HG03280 (cell line): ENCODE data around the gene S1PR4.
"Not testable (repeated sequence)": the region's sequence is repeated elsewhere in the genome, so short reads cannot be mapped to it uniquely, and the experiment has no call there.

Experiments
- ATAC-seq: cut with Tn5 transposase; IDR thresholded peaks from one replicate; pipeline ENCODE4 v1.9.1; 2021; ENCODE audit warnings: mild to moderate bottlenecking, moderate library complexity; ENCODE audit not compliant: unreplicated experiment

Gene S1PR4

GRCh38 chr19:3192684-3193083 lies 14.1 kb downstream of the S1PR4 start:
- ATAC-seq, result no peak

- no peak for ATAC-seq
Observed at GRCh38 chr19:3193256-3194105, 14.9 kb downstream of the S1PR4 start.

GRCh38 chr19:3194106-3195087 lies 15.8 kb downstream of the S1PR4 start:
- no peak for ATAC-seq

- no peak for ATAC-seq
Observed at GRCh38 chr19:3196064-3196932, 17.7 kb downstream of the S1PR4 start.

- no peak for ATAC-seq
Observed at GRCh38 chr19:3196933-3197205, 18.3 kb downstream of the S1PR4 start.

GRCh38 chr19:3198901-3199700 lies 20.5 kb downstream of the S1PR4 start:
- ATAC-seq, result no peak

- no peak for ATAC-seq
Observed at GRCh38 chr19:3201072-3201700, 22.6 kb downstream of the S1PR4 start.

GRCh38 chr19:3201911-3202310 lies 23.3 kb downstream of the S1PR4 start:
- no peak for ATAC-seq

GRCh38 chr19:3202346-3202745 lies 23.8 kb downstream of the S1PR4 start:
- no peak for ATAC-seq

- not testable (repeated sequence) for ATAC-seq
Observed at GRCh38 chr19:3202895-3203294, 24.3 kb downstream of the S1PR4 start.

- no peak for ATAC-seq
Observed at GRCh38 chr19:3203805-3204645, 25.5 kb downstream of the S1PR4 start.

GRCh38 chr19:3204646-3205275 lies 26.2 kb downstream of the S1PR4 start:
- no peak for ATAC-seq

- ATAC-seq, result no peak
Observed at GRCh38 chr19:3206216-3206953, 27.8 kb downstream of the S1PR4 start.

GRCh38 chr19:3207461-3208242 lies 29.1 kb downstream of the S1PR4 start:
- no peak for ATAC-seq

- ATAC-seq, result no peak
Observed at GRCh38 chr19:3208317-3209207, 30.0 kb downstream of the S1PR4 start.
